K562 (cell line): Measurements from ENCODE around the gene SLC7A11.

Experiments
- GABPA ChIP-seq: fragments of 200-800 bp; sonication (Bioruptor generic); conservative IDR thresholded peaks from 2 replicates; pipeline ENCODE4 v1.6.1; 2016; ENCODE audit warnings: low read depth, missing genetic modification characterization, missing compliant biosample characterization
- SIN3A ChIP-seq, 2 experiments: fragments of 150-350 bp in 1 of 2; IDR thresholded peaks; 2 replicates each; pipeline ENCODE4 v1.6.1; 2011 to 2016; ENCODE audit warnings: borderline replicate concordance in 2 of 2, low read depth in 2 of 2, low read length in 2 of 2, mild to moderate bottlenecking in 2 of 2, moderate library complexity in 2 of 2; ENCODE audit not compliant: control insufficient read depth in 1 of 2
- XRCC4 ChIP-seq: IDR thresholded peaks from one replicate; pipeline ENCODE4 v1.6.1; 2011; ENCODE audit not compliant: insufficient read depth, insufficient read length; ENCODE audit errors: extremely low read depth
- ZNF143 ChIP-seq: sonication (generic); formaldehyde crosslinking; IDR thresholded peaks from 2 replicates; pipeline ENCODE4 v1.9.0; 2022; ENCODE audit warnings: mild to moderate bottlenecking, missing genetic modification reagents
- TF ChIP-seq, protein P1 (sequence below): fragments of 250-450 bp; sonication (Bioruptor Pico); IDR thresholded peaks from 2 replicates; pipeline ENCODE4 v1.8.0; 2021; ENCODE audit warnings: mild to moderate bottlenecking, moderate library complexity
- TF ChIP-seq, protein P2 (sequence below), 3 experiments: IDR thresholded peaks in 2 of 3; conservative IDR thresholded peaks in 1 of 3; 2 replicates each; pipeline ENCODE4 v1.5.1; 2011 to 2012; ENCODE audit warnings: low read length in 3 of 3, mild to moderate bottlenecking in 3 of 3, control low read depth in 2 of 3, improper control_type of control experiment in 1 of 3, inconsistent platforms in 1 of 3, low read depth in 1 of 3, mixed read lengths in 1 of 3, moderate library complexity in 1 of 3; ENCODE audit not compliant: insufficient read depth in 2 of 3

DNA sequence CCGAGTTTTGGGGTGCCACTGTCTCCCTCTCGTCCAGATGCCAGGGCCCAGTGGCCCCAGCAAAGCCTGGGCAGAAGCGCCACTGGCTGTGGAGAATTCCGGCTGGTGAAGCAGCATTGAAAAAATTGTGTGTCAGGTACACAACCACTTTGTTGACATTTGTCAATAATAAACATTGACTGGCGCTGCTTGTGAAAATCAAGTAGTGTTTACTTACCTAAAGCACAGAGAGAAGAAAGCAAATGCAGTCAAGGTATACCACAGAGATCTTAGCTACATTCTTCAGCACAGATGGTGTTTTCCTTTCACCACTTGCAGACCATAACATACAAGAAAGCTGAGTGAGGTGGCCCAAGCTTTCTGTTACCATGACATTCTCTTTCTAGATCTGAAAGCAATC lies 14.5 kb upstream of the SLC7A11 start:
- TF ChIP-seq ZNF143 (CRISPR knock-in tag) (no peak), GABPA (tag) (no peak), SIN3A (IDR thresholded peaks at IDR 0.05; ENCODE audit: borderline replicate concordance in 2 of 2, control insufficient read depth in 1 of 2, low read depth in 2 of 2, low read length in 2 of 2) (no peak), XRCC4 (no peak)
- TF ChIP-seq, protein P1, sequence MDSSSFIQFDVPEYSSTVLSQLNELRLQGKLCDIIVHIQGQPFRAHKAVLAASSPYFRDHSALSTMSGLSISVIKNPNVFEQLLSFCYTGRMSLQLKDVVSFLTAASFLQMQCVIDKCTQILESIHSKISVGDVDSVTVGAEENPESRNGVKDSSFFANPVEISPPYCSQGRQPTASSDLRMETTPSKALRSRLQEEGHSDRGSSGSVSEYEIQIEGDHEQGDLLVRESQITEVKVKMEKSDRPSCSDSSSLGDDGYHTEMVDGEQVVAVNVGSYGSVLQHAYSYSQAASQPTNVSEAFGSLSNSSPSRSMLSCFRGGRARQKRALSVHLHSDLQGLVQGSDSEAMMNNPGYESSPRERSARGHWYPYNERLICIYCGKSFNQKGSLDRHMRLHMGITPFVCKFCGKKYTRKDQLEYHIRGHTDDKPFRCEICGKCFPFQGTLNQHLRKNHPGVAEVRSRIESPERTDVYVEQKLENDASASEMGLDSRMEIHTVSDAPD (CRISPR knock-in tag): no peak
- TF ChIP-seq, protein P2, sequence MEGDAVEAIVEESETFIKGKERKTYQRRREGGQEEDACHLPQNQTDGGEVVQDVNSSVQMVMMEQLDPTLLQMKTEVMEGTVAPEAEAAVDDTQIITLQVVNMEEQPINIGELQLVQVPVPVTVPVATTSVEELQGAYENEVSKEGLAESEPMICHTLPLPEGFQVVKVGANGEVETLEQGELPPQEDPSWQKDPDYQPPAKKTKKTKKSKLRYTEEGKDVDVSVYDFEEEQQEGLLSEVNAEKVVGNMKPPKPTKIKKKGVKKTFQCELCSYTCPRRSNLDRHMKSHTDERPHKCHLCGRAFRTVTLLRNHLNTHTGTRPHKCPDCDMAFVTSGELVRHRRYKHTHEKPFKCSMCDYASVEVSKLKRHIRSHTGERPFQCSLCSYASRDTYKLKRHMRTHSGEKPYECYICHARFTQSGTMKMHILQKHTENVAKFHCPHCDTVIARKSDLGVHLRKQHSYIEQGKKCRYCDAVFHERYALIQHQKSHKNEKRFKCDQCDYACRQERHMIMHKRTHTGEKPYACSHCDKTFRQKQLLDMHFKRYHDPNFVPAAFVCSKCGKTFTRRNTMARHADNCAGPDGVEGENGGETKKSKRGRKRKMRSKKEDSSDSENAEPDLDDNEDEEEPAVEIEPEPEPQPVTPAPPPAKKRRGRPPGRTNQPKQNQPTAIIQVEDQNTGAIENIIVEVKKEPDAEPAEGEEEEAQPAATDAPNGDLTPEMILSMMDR (IDR thresholded peaks at IDR 0.05 in 2 of 3, conservative IDR thresholded peaks at IDR 0.05 in 1 of 3; ENCODE audit: insufficient read depth in 2 of 3, low read depth in 1 of 3, low read length in 3 of 3): no peak
